Endothelial cell of umbilical vein (primary cell): ENCODE measurements around the gene MC5R.

Experiments used
- CTCF ChIP-seq, 2 donors: IDR thresholded peaks; 1 replicate in 1 of 2; 2 replicates in 1 of 2; pipeline ENCODE4 v1.5.1; 2011; ENCODE audit warnings: low read length in 2 of 2, mild to moderate bottlenecking in 2 of 2, moderate library complexity in 2 of 2, control low read depth in 1 of 2, inconsistent platforms in 1 of 2, low read depth in 1 of 2; ENCODE audit not compliant: insufficient read depth in 1 of 2; ENCODE audit errors: extremely low read depth in 1 of 2
- EZH2 ChIP-seq: IDR thresholded peaks from 2 replicates; pipeline ENCODE4 v1.6.1; 2012; ENCODE audit warnings: borderline replicate concordance, low read depth, mild to moderate bottlenecking, moderate library complexity, low read length, inconsistent platforms; ENCODE audit not compliant: severe bottlenecking
- GATA2 ChIP-seq: IDR thresholded peaks from 2 replicates; pipeline ENCODE4 v1.7.0; 2011; ENCODE audit warnings: low read depth, mild to moderate bottlenecking, moderate library complexity, mixed read lengths, low read length; ENCODE audit not compliant: insufficient read length, insufficient read depth
- JUN ChIP-seq: IDR thresholded peaks from 2 replicates; pipeline ENCODE4 v1.6.1; 2011; ENCODE audit warnings: borderline replicate concordance, low read depth; ENCODE audit not compliant: insufficient read length, insufficient read depth
- MYC ChIP-seq: IDR thresholded peaks from one replicate; pipeline ENCODE4 v1.6.1; 2011; ENCODE audit warnings: mild to moderate bottlenecking, low read depth, low read length
- POLR2A ChIP-seq: IDR thresholded peaks from 2 replicates; pipeline ENCODE4 v1.6.1; 2012; ENCODE audit warnings: low read depth, mild to moderate bottlenecking, control low read depth, low read length
- POLR2AphosphoS5 ChIP-seq: IDR thresholded peaks from 2 replicates; pipeline ENCODE4 v1.6.1; 2012; ENCODE audit warnings: low read depth, mild to moderate bottlenecking, control low read depth, low read length, moderate library complexity; ENCODE audit not compliant: insufficient read depth

GRCh38 chr18:13810950-13811485 lies 12.9 kb upstream of the MC5R start:
- no peak for TF ChIP-seq POLR2A
- no peak for TF ChIP-seq CTCF (IDR thresholded peaks at IDR 0.05; ENCODE audit: extremely low read depth in 1 of 2, insufficient read depth in 1 of 2, low read depth in 1 of 2, low read length in 2 of 2)
- no peak for TF ChIP-seq POLR2AphosphoS5
- no peak for TF ChIP-seq EZH2
- no peak for TF ChIP-seq MYC
- no peak for TF ChIP-seq GATA2
- TF ChIP-seq JUN: no peak
